DND-41 (cell line): ENCODE results near the gene OLFM3.

Experiments
- EZH2 ChIP-seq: IDR thresholded peaks from 3 replicates; pipeline ENCODE4 v1.6.1; 2012; ENCODE audit warnings: borderline replicate concordance, low read depth, mild to moderate bottlenecking, moderate library complexity, low read length, inconsistent platforms; ENCODE audit not compliant: severe bottlenecking
- TF ChIP-seq, protein P1 (sequence below): IDR thresholded peaks from 2 replicates; pipeline ENCODE4 v1.5.1; 2012; ENCODE audit warnings: borderline replicate concordance, low read length, moderate library complexity, mild to moderate bottlenecking; ENCODE audit not compliant: poor library complexity, severe bottlenecking; ENCODE audit errors: extremely low read depth

DNA sequence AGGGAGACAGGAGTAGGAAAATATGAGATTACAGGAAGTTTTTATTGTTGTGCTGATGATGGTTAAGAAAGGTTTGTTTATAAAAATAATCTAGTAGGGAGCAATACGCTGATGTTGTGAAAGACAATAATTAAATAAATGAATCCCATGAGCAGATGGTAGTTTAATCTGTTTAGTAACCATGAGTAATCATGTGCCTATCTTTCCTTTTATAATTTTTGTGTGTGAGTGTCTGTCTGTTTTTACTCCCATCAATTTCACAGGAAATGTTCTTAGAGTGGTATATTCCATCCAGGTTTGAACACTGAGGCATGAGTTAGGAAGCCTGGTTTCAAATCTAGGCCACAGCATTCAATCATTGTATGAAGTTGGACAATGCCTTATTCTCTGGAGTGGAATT is 180.5 kb downstream of the OLFM3 start:
- no peak for TF ChIP-seq EZH2
- TF ChIP-seq, protein P1, sequence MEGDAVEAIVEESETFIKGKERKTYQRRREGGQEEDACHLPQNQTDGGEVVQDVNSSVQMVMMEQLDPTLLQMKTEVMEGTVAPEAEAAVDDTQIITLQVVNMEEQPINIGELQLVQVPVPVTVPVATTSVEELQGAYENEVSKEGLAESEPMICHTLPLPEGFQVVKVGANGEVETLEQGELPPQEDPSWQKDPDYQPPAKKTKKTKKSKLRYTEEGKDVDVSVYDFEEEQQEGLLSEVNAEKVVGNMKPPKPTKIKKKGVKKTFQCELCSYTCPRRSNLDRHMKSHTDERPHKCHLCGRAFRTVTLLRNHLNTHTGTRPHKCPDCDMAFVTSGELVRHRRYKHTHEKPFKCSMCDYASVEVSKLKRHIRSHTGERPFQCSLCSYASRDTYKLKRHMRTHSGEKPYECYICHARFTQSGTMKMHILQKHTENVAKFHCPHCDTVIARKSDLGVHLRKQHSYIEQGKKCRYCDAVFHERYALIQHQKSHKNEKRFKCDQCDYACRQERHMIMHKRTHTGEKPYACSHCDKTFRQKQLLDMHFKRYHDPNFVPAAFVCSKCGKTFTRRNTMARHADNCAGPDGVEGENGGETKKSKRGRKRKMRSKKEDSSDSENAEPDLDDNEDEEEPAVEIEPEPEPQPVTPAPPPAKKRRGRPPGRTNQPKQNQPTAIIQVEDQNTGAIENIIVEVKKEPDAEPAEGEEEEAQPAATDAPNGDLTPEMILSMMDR, result no peak
